Stomach (tissue), 9 donors: ENCODE results near the gene ATP10B. TPM values are rescaled to one million over a fixed set of nuclear protein-coding genes. Genes with fewer than 3 reads are reported as not detected.

Source experiments
- DNase-seq, 2 donors: peaks; one replicate each; pipeline versions ENCODE4 v3.0.0 to v3.0.0-alpha.2; 2013 to 2019
- H3K27ac ChIP-seq, 5 donors: fragments of 200-600 bp in 4 of 5; sonication (generic) in 4 of 5; one replicate each; pipeline ENCODE4 v1.5.1; 2013 to 2019; ENCODE audit warnings: mild to moderate bottlenecking in 1 of 5, moderate library complexity in 1 of 5
- H3K27me3 ChIP-seq, 3 donors: fragments of 200-600 bp; sonication (generic); one replicate each; pipeline ENCODE4 v1.5.1; 2017 to 2019; ENCODE audit warnings: mixed run types in 1 of 3
- H3K36me3 ChIP-seq, 4 donors: fragments of 200-600 bp; sonication (generic); 1 replicate in 3 of 4; 2 replicates in 1 of 4; pipeline ENCODE4 v1.5.1; 2016 to 2019
- H3K4me1 ChIP-seq, 4 donors: fragments of 200-600 bp; sonication (generic); one replicate each; pipeline ENCODE4 v1.5.1; 2016 to 2019
- H3K4me3 ChIP-seq, 4 donors: fragments of 200-600 bp; sonication (generic) in 3 of 4; one replicate each; pipeline ENCODE4 v1.5.1; 2016 to 2019; ENCODE audit warnings: mild to moderate bottlenecking in 1 of 4
- H3K9me3 ChIP-seq, 4 donors: fragments of 200-600 bp; sonication (generic); one replicate each; pipeline ENCODE4 v1.5.1; 2016 to 2019
- CTCF ChIP-seq, 7 experiments: fragments of 450-650 bp in 4 of 7; fragments of 200-600 bp in 3 of 7; sonication (generic) in 3 of 7; IDR thresholded peaks; one replicate each; pipeline ENCODE4 v1.5.1; 2016 to 2019; ENCODE audit warnings: antibody characterized with exemption in 7 of 7, control low read depth in 2 of 7, mild to moderate bottlenecking in 1 of 7
- EP300 ChIP-seq: sonication (generic); formaldehyde crosslinking; IDR thresholded peaks from one replicate; pipeline ENCODE4 v1.6.1; 2017; ENCODE audit warnings: antibody characterized with exemption
- POLR2A ChIP-seq, 4 donors: fragments of 450-650 bp; IDR thresholded peaks; one replicate each; pipeline ENCODE4 v1.6.1; 2016; ENCODE audit warnings: antibody characterized with exemption in 4 of 4, control low read depth in 2 of 4, mild to moderate bottlenecking in 1 of 4, moderate library complexity in 1 of 4
- POLR2AphosphoS5 ChIP-seq, 3 donors: sonication (generic); formaldehyde crosslinking; IDR thresholded peaks; one replicate each; pipeline ENCODE4 v1.6.1; 2016; ENCODE audit warnings: antibody characterized with exemption in 3 of 3
- WGBS, 5 donors: extraction: QIAGEN DNeasy Blood & Tissue Kit in 3 of 5; methylation state at CpG; one replicate each; pipeline versions ENCODE4 v1.1.5 to v1.1.7; 2013 to 2018; 5-methylcytosine and 5-hydroxymethylcytosine counted together
- intact Hi-C: fragments of 100-400 bp; cut with DNase I; formaldehyde crosslinking; loops from one replicate; pipeline ENCODE4 v1.15.1; 2023; ENCODE audit warnings: low total_unique reads
- polyA plus RNA-seq, 3 donors: library from polyadenylated mRNA; stranded (reverse); fragments of 200-250 nt; gene quantifications; one replicate each; pipeline ENCODE4 v1.2.3, GENCODE V29; 2013
- total RNA-seq, 5 donors: library from RNA; depleted of rRNA; stranded (reverse); fragments of >200 nt; gene quantifications; one replicate each; pipeline versions ENCODE4 v1.1.0 to v1.2.3, GENCODE V29; 2014 to 2016
- donor health status: healthy with polysubstance abuse.
- donor health status: Bipolar disorder and iron deficiency.
- donor health status: healthy.

The ATP10B gene
- total and polyA plus RNA-seq, 8 donors = 0.25 to 115 (median 4.4) TPM

GRCh38 chr5:160805376-160805775 is 46.6 kb downstream of the ATP10B start:
- intact Hi-C loops = no loop called here

GRCh38 chr5:160802592-160802991 is 49.4 kb downstream of the ATP10B start:
- no peak overlapping the region for H3K4me3 ChIP-seq
- H3K4me1 ChIP-seq = peaks cover 0 to 23% (median 8%) of the 10 kb centered on the region in 4 donors
- no peaks in the 10 kb centered on the region for H3K9me3 ChIP-seq
- no peak overlapping the region for H3K27ac ChIP-seq
- peak in 1 of 2 donors; percentile 63 for DNase-seq
- no peak for TF ChIP-seq POLR2A (IDR thresholded peaks at IDR 0.05)
- WGBS, 5 donors = 28 to 63% (median 50%) methylated on average over 2 of the region's 2 CpGs
- intact Hi-C loops = no loop called here
- H3K27me3 ChIP-seq = no peaks in the 10 kb centered on the region
- no peaks in the 10 kb centered on the region for H3K36me3 ChIP-seq

More at GRCh38 chr5:160805376-160805775, 46.6 kb downstream of the ATP10B start:
- TF ChIP-seq POLR2A (IDR thresholded peaks at IDR 0.05) (no peak), CTCF (IDR thresholded peaks at IDR 0.05) (no peak), EP300 (no peak), POLR2AphosphoS5 (IDR thresholded peaks at IDR 0.05) (no peak)
- H3K4me3 ChIP-seq = no peak overlapping the region
- H3K9me3 ChIP-seq = no peaks in the 10 kb centered on the region
- peaks cover 0 to 7% (median under 1%) of the 10 kb centered on the region in 4 donors for H3K4me1 ChIP-seq
- no peaks in the 10 kb centered on the region for H3K27me3 ChIP-seq
- H3K27ac ChIP-seq = no peak overlapping the region
- 74 to 84% (median 82%) methylated on average over 6 of the region's 6 CpGs for WGBS, 5 donors
- no peaks in the 10 kb centered on the region for H3K36me3 ChIP-seq
- no peak for DNase-seq

- peaks cover 0 to 23% (median 8%) of the 10 kb centered on the region in 4 donors for H3K4me1 ChIP-seq
- H3K27me3 ChIP-seq = no peaks in the 10 kb centered on the region
- H3K9me3 ChIP-seq = no peaks in the 10 kb centered on the region
- no peak for TF ChIP-seq POLR2AphosphoS5 (IDR thresholded peaks at IDR 0.05)
- TF ChIP-seq POLR2A (IDR thresholded peaks at IDR 0.05) = no peak
- TF ChIP-seq CTCF (IDR thresholded peaks at IDR 0.05) = no peak
- no peak for TF ChIP-seq EP300
- H3K36me3 ChIP-seq = no peaks in the 10 kb centered on the region
- no peak overlapping the region for H3K4me3 ChIP-seq
- H3K27ac ChIP-seq = no peak overlapping the region
- intact Hi-C loops = no loop called here
- WGBS, 5 donors = 50 to 65% (median 56%) methylated on average over 4 of the region's 4 CpGs
- DNase-seq = peak in 1 of 2 donors; percentile 51
These were observed 51.4 kb downstream of the ATP10B start for GRCh38 chr5:160800375-160801275.

GRCh38 chr5:160799184-160799583 is 52.8 kb downstream of the ATP10B start:
- WGBS, 5 donors = 59 to 78% (median 68%) methylated on average over 4 of the region's 4 CpGs
- H3K9me3 ChIP-seq = no peaks in the 10 kb centered on the region
- H3K36me3 ChIP-seq = no peaks in the 10 kb centered on the region
- no peak overlapping the region for H3K4me3 ChIP-seq
- H3K27ac ChIP-seq = no peak overlapping the region
- peak in 1 of 2 donors; percentile 32 for DNase-seq
- TF ChIP-seq EP300 (no peak), CTCF (IDR thresholded peaks at IDR 0.05) (no peak), POLR2AphosphoS5 (IDR thresholded peaks at IDR 0.05) (no peak), POLR2A (IDR thresholded peaks at IDR 0.05) (no peak)
- intact Hi-C loops = no loop called here
- no peaks in the 10 kb centered on the region for H3K27me3 ChIP-seq
- peaks cover 0 to 23% (median 8%) of the 10 kb centered on the region in 4 donors for H3K4me1 ChIP-seq

- DNase-seq = no peak
- 76 to 82% (median 79%) methylated on average over 4 of the region's 4 CpGs for WGBS, 5 donors
- Histone ChIP-seq H3K36me3 (no peaks in the 10 kb centered on the region), H3K4me3 (no peak overlapping the region), H3K4me1 (peaks cover 0 to 23% (median 8%) of the 10 kb centered on the region in 4 donors), H3K27me3 (no peaks in the 10 kb centered on the region), H3K27ac (no peak overlapping the region), H3K9me3 (no peaks in the 10 kb centered on the region)
- TF ChIP-seq EP300 = no peak
- no peak for TF ChIP-seq POLR2A (IDR thresholded peaks at IDR 0.05)
- no peak for TF ChIP-seq CTCF (IDR thresholded peaks at IDR 0.05)
- TF ChIP-seq POLR2AphosphoS5 (IDR thresholded peaks at IDR 0.05) = no peak
- intact Hi-C loops = no loop called here
These were observed 55.0 kb downstream of the ATP10B start for GRCh38 chr5:160797020-160797419.
